ENCODE results near the gene SOAT1.

SOAT1 gene

GRCh38 chr1:179302070-179302469 lies 8.5 kb downstream of the SOAT1 start:
- Histone ChIP-seq H2AFZ (ENCODE audit: low read length) (no peak overlapping the region), H3F3A (ENCODE audit: low read depth) (peaks cover 7% of the 10 kb centered on the region), H4K20me1 (ENCODE audit: insufficient read depth, low read length, poor library complexity, severe bottlenecking) (peaks cover 6% of the 10 kb centered on the region), H3K9ac (ENCODE audit: low read depth, low read length, poor library complexity, severe bottlenecking) (no peak overlapping the region), H3K9me3 (ENCODE audit: insufficient read depth, low read depth, low read length) (no peaks in the 10 kb centered on the region), H3K36me3 (ENCODE audit: insufficient read depth, low read length) (peaks cover 29% of the 10 kb centered on the region), H3K4me1 (ENCODE audit: insufficient read depth, low read length, poor library complexity, severe bottlenecking) (peaks cover 23% of the 10 kb centered on the region), H3K27me3 (ENCODE audit: insufficient read depth, low read length, poor library complexity, severe bottlenecking) (no peaks in the 10 kb centered on the region), H3K79me2 (ENCODE audit: insufficient read depth, low read length) (peaks cover 50% of the 10 kb centered on the region), H3K9me2 (replicated peaks; ENCODE audit: low read depth, low read length) (no peaks in the 10 kb centered on the region), H3K4me2 (ENCODE audit: low read depth, low read length, poor library complexity, severe bottlenecking) (no peak overlapping the region), H3K4me3 (ENCODE audit: low read length, poor library complexity, severe bottlenecking) (no peak overlapping the region)
- TF ChIP-seq CTCF (conservative IDR thresholded peaks at IDR 0.05; ENCODE audit: low read length) (no peak), EZH2phosphoT487 (IDR thresholded peaks at IDR 0.05; ENCODE audit: borderline replicate concordance) (no peak)

GRCh38 chr1:179303200-179303785 lies 9.7 kb downstream of the SOAT1 start:
- peaks cover 36% of the 10 kb centered on the region for H3K36me3 ChIP-seq (ENCODE audit: insufficient read depth, low read length)
- no peak overlapping the region for H2AFZ ChIP-seq (ENCODE audit: low read length)

GRCh38 chr1:179305450-179305849 lies 11.9 kb downstream of the SOAT1 start:
- H3K27me3 ChIP-seq (ENCODE audit: insufficient read depth, low read length, poor library complexity, severe bottlenecking) = no peaks in the 10 kb centered on the region
- TF ChIP-seq EZH2phosphoT487 (IDR thresholded peaks at IDR 0.05; ENCODE audit: borderline replicate concordance) (no peak), CTCF (conservative IDR thresholded peaks at IDR 0.05; ENCODE audit: low read length) (no peak)
- peaks cover 32% of the 10 kb centered on the region for H3K79me2 ChIP-seq (ENCODE audit: insufficient read depth, low read length)
- H3K36me3 ChIP-seq (ENCODE audit: insufficient read depth, low read length) = peaks cover 42% of the 10 kb centered on the region
- H3K9ac ChIP-seq (ENCODE audit: low read depth, low read length, poor library complexity, severe bottlenecking) = no peak overlapping the region
- no peaks in the 10 kb centered on the region for H3K9me2 ChIP-seq (replicated peaks; ENCODE audit: low read depth, low read length)
- peaks cover 6% of the 10 kb centered on the region for H3K4me1 ChIP-seq (ENCODE audit: insufficient read depth, low read length, poor library complexity, severe bottlenecking)
- no peak overlapping the region for H2AFZ ChIP-seq (ENCODE audit: low read length)
- no peak overlapping the region for H3K4me2 ChIP-seq (ENCODE audit: low read depth, low read length, poor library complexity, severe bottlenecking)
- no peaks in the 10 kb centered on the region for H3K9me3 ChIP-seq (ENCODE audit: insufficient read depth, low read depth, low read length)
- no peaks in the 10 kb centered on the region for H4K20me1 ChIP-seq (ENCODE audit: insufficient read depth, low read length, poor library complexity, severe bottlenecking)
- peaks cover under 1% of the 10 kb centered on the region; the same call in 1 of the 2 replicates for H3F3A ChIP-seq (ENCODE audit: low read depth)
- no peak overlapping the region for H3K4me3 ChIP-seq (ENCODE audit: low read length, poor library complexity, severe bottlenecking)

More at GRCh38 chr1:179303200-179303785, 9.7 kb downstream of the SOAT1 start:
- Histone ChIP-seq H3K79me2 (ENCODE audit: insufficient read depth, low read length) (peaks cover 39% of the 10 kb centered on the region), H3K27me3 (ENCODE audit: insufficient read depth, low read length, poor library complexity, severe bottlenecking) (no peaks in the 10 kb centered on the region), H3K9me3 (ENCODE audit: insufficient read depth, low read depth, low read length) (no peaks in the 10 kb centered on the region), H3F3A (ENCODE audit: low read depth) (peaks cover 7% of the 10 kb centered on the region), H3K9me2 (replicated peaks; ENCODE audit: low read depth, low read length) (no peaks in the 10 kb centered on the region), H4K20me1 (ENCODE audit: insufficient read depth, low read length, poor library complexity, severe bottlenecking) (peaks cover 6% of the 10 kb centered on the region), H3K4me2 (ENCODE audit: low read depth, low read length, poor library complexity, severe bottlenecking) (no peak overlapping the region), H3K4me1 (ENCODE audit: insufficient read depth, low read length, poor library complexity, severe bottlenecking) (peaks cover 23% of the 10 kb centered on the region), H3K9ac (ENCODE audit: low read depth, low read length, poor library complexity, severe bottlenecking) (no peak overlapping the region), H3K4me3 (ENCODE audit: low read length, poor library complexity, severe bottlenecking) (no peak overlapping the region)
- TF ChIP-seq CTCF (conservative IDR thresholded peaks at IDR 0.05; ENCODE audit: low read length) (no peak), EZH2phosphoT487 (IDR thresholded peaks at IDR 0.05; ENCODE audit: borderline replicate concordance) (no peak)

Data from Loucy (cell line).